Tibial nerve (tissue), 4 donors: ENCODE data around the gene SLC35A4. TPM values are rescaled to one million over a fixed set of nuclear protein-coding genes. Genes with fewer than 3 reads are reported as not detected.
A peak's percentile ranks its signal among the peaks of the same experiment; 100 is the strongest.
"Not testable (repeated sequence)": the region's sequence is repeated elsewhere in the genome, so short reads cannot be mapped to it uniquely, and the experiment has no call there.

Experiments
- DNase-seq, 2 donors: peaks; one replicate each; pipeline ENCODE4 v3.0.0-alpha.2; 2019; ENCODE audit warnings: low spot score in 2 of 2
- H3K27ac ChIP-seq, 4 donors: fragments of 200-600 bp; sonication (generic) in 3 of 4; one replicate each; pipeline ENCODE4 v1.5.1; 2017 to 2019; ENCODE audit warnings: mild to moderate bottlenecking in 1 of 4
- H3K27me3 ChIP-seq, 2 donors: fragments of 200-600 bp; sonication (generic) in 1 of 2; one replicate each; pipeline versions ENCODE4 v1.5.1 to v1.6.0; 2017 to 2019
- H3K36me3 ChIP-seq, 3 donors: fragments of 200-600 bp; sonication (generic); one replicate each; pipeline ENCODE4 v1.5.1; 2018 to 2019
- H3K4me1 ChIP-seq, 4 donors: fragments of 200-600 bp; sonication (generic) in 3 of 4; one replicate each; pipeline ENCODE4 v1.5.1; 2017 to 2019
- H3K4me3 ChIP-seq, 4 donors: fragments of 200-600 bp; sonication (generic) in 3 of 4; one replicate each; pipeline ENCODE4 v1.5.1; 2017 to 2019; ENCODE audit warnings: mild to moderate bottlenecking in 1 of 4, moderate library complexity in 1 of 4
- H3K9me3 ChIP-seq, 4 donors: fragments of 200-600 bp; sonication (generic) in 3 of 4; one replicate each; pipeline ENCODE4 v1.5.1; 2017 to 2019
- CTCF ChIP-seq, 5 experiments: fragments of 200-600 bp in 3 of 5; fragments of 450-650 bp in 2 of 5; sonication (generic) in 3 of 5; IDR thresholded peaks; one replicate each; pipeline ENCODE4 v1.5.1; 2016 to 2019; ENCODE audit warnings: antibody characterized with exemption in 5 of 5, mild to moderate bottlenecking in 3 of 5, moderate library complexity in 2 of 5
- EP300 ChIP-seq, 2 donors: sonication (generic); formaldehyde crosslinking; IDR thresholded peaks; one replicate each; pipeline ENCODE4 v1.6.1; 2017; ENCODE audit warnings: antibody characterized with exemption in 2 of 2, mild to moderate bottlenecking in 1 of 2
- POLR2A ChIP-seq, 2 donors: fragments of 450-650 bp; IDR thresholded peaks; one replicate each; pipeline ENCODE4 v1.6.1; 2017; ENCODE audit warnings: antibody characterized with exemption in 2 of 2, mild to moderate bottlenecking in 2 of 2, moderate library complexity in 2 of 2
- WGBS, 2 donors: methylation state at CpG; one replicate each; pipeline ENCODE4 v1.1.5; 2018; 5-methylcytosine and 5-hydroxymethylcytosine counted together
- total RNA-seq, 4 donors: library from RNA; depleted of rRNA; stranded (reverse); fragments of >200 nt; gene quantifications; one replicate each; pipeline ENCODE4 v1.1.0, GENCODE V29; 2016

Gene SLC35A4
- total RNA-seq, 4 donors from 2014 or later: 22.9 to 36.9 (median 26.8) TPM

- Histone ChIP-seq H3K36me3 (no peaks in the 10 kb centered on the region), H3K27me3 (no peaks in the 10 kb centered on the region), H3K27ac (peak overlapping the region in 2 of 4 donors; percentile 36 to 55), H3K4me3 (no peak overlapping the region), H3K9me3 (no peaks in the 10 kb centered on the region), H3K4me1 (peaks cover 0 to 19% (median 8%) of the 10 kb centered on the region in 4 donors)
- no peak for DNase-seq
- TF ChIP-seq EP300 (IDR thresholded peaks at IDR 0.05): peak in 1 of 2 donors; percentile 23
- no peak for TF ChIP-seq CTCF (IDR thresholded peaks at IDR 0.05)
- 42 to 47% methylated on average over 5 of the region's 5 CpGs for WGBS, 2 donors
These were observed 23.9 kb downstream of the SLC35A4 start for GRCh38 chr5:140588311-140589070.

GRCh38 chr5:140590861-140591260 is 26.2 kb downstream of the SLC35A4 start:
- no peaks in the 10 kb centered on the region for H3K36me3 ChIP-seq
- peaks cover 0 to 32% (median 8%) of the 10 kb centered on the region in 4 donors for H3K4me1 ChIP-seq
- H3K9me3 ChIP-seq: no peaks in the 10 kb centered on the region
- no peak for TF ChIP-seq CTCF (IDR thresholded peaks at IDR 0.05)
- no peak for TF ChIP-seq POLR2A (IDR thresholded peaks at IDR 0.05)
- no peak for TF ChIP-seq EP300 (IDR thresholded peaks at IDR 0.05)
- H3K27ac ChIP-seq: no peak overlapping the region
- no peaks in the 10 kb centered on the region for H3K27me3 ChIP-seq
- no peak overlapping the region for H3K4me3 ChIP-seq
- 78 to 84% methylated on average over 7 of the region's 7 CpGs for WGBS, 2 donors
- DNase-seq: no peak

GRCh38 chr5:140591747-140592372 is 27.2 kb downstream of the SLC35A4 start:
- 71 to 81% methylated on average over 5 of the region's 5 CpGs for WGBS, 2 donors
- Histone ChIP-seq H3K27ac (no peak overlapping the region), H3K4me3 (peak overlapping the region in 1 of 4 donors; percentile 17), H3K36me3 (no peaks in the 10 kb centered on the region), H3K27me3 (no peaks in the 10 kb centered on the region), H3K4me1 (peaks cover 0 to 38% (median 8%) of the 10 kb centered on the region in 4 donors), H3K9me3 (no peaks in the 10 kb centered on the region)
- DNase-seq: no peak
- no peak for TF ChIP-seq POLR2A (IDR thresholded peaks at IDR 0.05)
- TF ChIP-seq CTCF (IDR thresholded peaks at IDR 0.05): no peak
- no peak for TF ChIP-seq EP300 (IDR thresholded peaks at IDR 0.05)

GRCh38 chr5:140593070-140593469 is 28.4 kb downstream of the SLC35A4 start:
- H3K4me1 ChIP-seq: peaks cover 0 to 38% (median 8%) of the 10 kb centered on the region in 4 donors
- not testable (repeated sequence) for H3K4me3 ChIP-seq, H3K27me3 ChIP-seq, H3K36me3 ChIP-seq, H3K9me3 ChIP-seq, H3K27ac ChIP-seq, DNase-seq
- 61 to 62% methylated on average over 13 of the region's 14 CpGs for WGBS, 2 donors

GRCh38 chr5:140594169-140594568 is 29.5 kb downstream of the SLC35A4 start:
- Histone ChIP-seq H3K4me1 (peaks cover 0 to 31% (median 3%) of the 10 kb centered on the region in 4 donors), H3K27me3 (no peaks in the 10 kb centered on the region), H3K4me3 (no peak overlapping the region), H3K36me3 (no peaks in the 10 kb centered on the region), H3K27ac (no peak overlapping the region), H3K9me3 (no peaks in the 10 kb centered on the region)
- no peak for DNase-seq
- TF ChIP-seq CTCF (IDR thresholded peaks at IDR 0.05): no peak
- no peak for TF ChIP-seq EP300 (IDR thresholded peaks at IDR 0.05)
- no peak for TF ChIP-seq POLR2A (IDR thresholded peaks at IDR 0.05)
- WGBS, 2 donors: 56 to 100% methylated on average over 2 to 3 of the region's 6 CpGs
